ENCODE data around the gene HERPUD1. TPM values are rescaled to one million over a fixed set of nuclear protein-coding genes. Genes with fewer than 3 reads are reported as not detected.

Gene HERPUD1
- polyA plus RNA-seq, 1 experiment = 306 TPM

GRCh38 chr16:56892705-56893104, 39.2 kb upstream of the HERPUD1 start:
- no peak overlapping the region for H3K4me3 ChIP-seq (ENCODE audit: low read depth, low read length)
- CTCF ChIA-PET = no interaction called here
- POLR2A ChIA-PET = no interaction called here
- H3K36me3 ChIP-seq (ENCODE audit: control insufficient read depth, insufficient read depth, low read length) = no peaks in the 10 kb centered on the region
- 0 out of 2 replicates have a peak, but pooled peaks cover 1% of the 10 kb centered on the region for H3K27me3 ChIP-seq (ENCODE audit: control insufficient read depth, insufficient read depth, low read length)
- no peak for DNase-seq (ENCODE audit: low read depth)
- no peak for TF ChIP-seq CTCF (IDR thresholded peaks at IDR 0.05; ENCODE audit: insufficient read depth, low read depth, low read length)

GRCh38 chr16:56894331-56894917, 37.5 kb upstream of the HERPUD1 start:
- no peak for DNase-seq (ENCODE audit: low read depth)
- Histone ChIP-seq H3K36me3 (ENCODE audit: control insufficient read depth, insufficient read depth, low read length) (no peaks in the 10 kb centered on the region), H3K4me3 (ENCODE audit: low read depth, low read length) (no peak overlapping the region), H3K27me3 (ENCODE audit: control insufficient read depth, insufficient read depth, low read length) (peaks cover 4% of the 10 kb centered on the region; the same call in 1 of the 2 replicates)
- TF ChIP-seq CTCF (IDR thresholded peaks at IDR 0.05; ENCODE audit: insufficient read depth, low read depth, low read length) = no peak
- ChIA-PET POLR2A (no interaction called here), CTCF (no interaction called here)

- H3K36me3 ChIP-seq (ENCODE audit: control insufficient read depth, insufficient read depth, low read length) = no peaks in the 10 kb centered on the region
- DNase-seq (ENCODE audit: low read depth) = no peak
- peaks cover 6% of the 10 kb centered on the region for H3K27me3 ChIP-seq (ENCODE audit: control insufficient read depth, insufficient read depth, low read length)
- POLR2A ChIA-PET = no interaction called here
- no peak overlapping the region for H3K4me3 ChIP-seq (ENCODE audit: low read depth, low read length)
- TF ChIP-seq CTCF (IDR thresholded peaks at IDR 0.05; ENCODE audit: insufficient read depth, low read depth, low read length) = no peak
- CTCF ChIA-PET = no interaction called here
Measured at GRCh38 chr16:56895813-56896212, 36.1 kb upstream of the HERPUD1 start.

- H3K27me3 ChIP-seq (ENCODE audit: control insufficient read depth, insufficient read depth, low read length) = peaks cover 6% of the 10 kb centered on the region
- H3K36me3 ChIP-seq (ENCODE audit: control insufficient read depth, insufficient read depth, low read length) = no peaks in the 10 kb centered on the region
- no peak overlapping the region for H3K4me3 ChIP-seq (ENCODE audit: low read depth, low read length)
- CTCF ChIA-PET = no interaction called here
- POLR2A ChIA-PET = no interaction called here
- TF ChIP-seq CTCF (IDR thresholded peaks at IDR 0.05; ENCODE audit: insufficient read depth, low read depth, low read length) = no peak
- no peak for DNase-seq (ENCODE audit: low read depth)
Measured at GRCh38 chr16:56896244-56896643, 35.7 kb upstream of the HERPUD1 start.

- no peaks in the 10 kb centered on the region for H3K36me3 ChIP-seq (ENCODE audit: control insufficient read depth, insufficient read depth, low read length)
- POLR2A ChIA-PET = no interaction called here
- TF ChIP-seq CTCF (IDR thresholded peaks at IDR 0.05; ENCODE audit: insufficient read depth, low read depth, low read length) = no peak
- H3K27me3 ChIP-seq (ENCODE audit: control insufficient read depth, insufficient read depth, low read length) = peaks cover 6% of the 10 kb centered on the region
- H3K4me3 ChIP-seq (ENCODE audit: low read depth, low read length) = no peak overlapping the region
- CTCF ChIA-PET = no interaction called here
- DNase-seq (ENCODE audit: low read depth) = no peak
Measured at GRCh38 chr16:56897026-56897799, 34.7 kb upstream of the HERPUD1 start.
